Measurements from ENCODE around the gene WDR86.

Gene WDR86

GRCh38 chr7:151436446-151437158 lies 26.8 kb upstream of the WDR86 start:
- no peak overlapping the region for H3K4me3 ChIP-seq (ENCODE audit: low read depth, low read length)
- no peak for DNase-seq (ENCODE audit: low read depth)
- in situ Hi-C loops (cut with HindIII; ENCODE audit: low sequenced_read_pairs): no loop called here
- TF ChIP-seq CTCF (IDR thresholded peaks at IDR 0.05; ENCODE audit: low read depth, low read length, missing control alignments): no peak

GRCh38 chr7:151435971-151436370 lies 26.1 kb upstream of the WDR86 start:
- DNase-seq (ENCODE audit: low read depth): no peak
- in situ Hi-C loops (cut with HindIII; ENCODE audit: low sequenced_read_pairs): no loop called here
- H3K4me3 ChIP-seq (ENCODE audit: low read depth, low read length): no peak overlapping the region
- TF ChIP-seq CTCF (IDR thresholded peaks at IDR 0.05; ENCODE audit: low read depth, low read length, missing control alignments): no peak

- TF ChIP-seq CTCF (IDR thresholded peaks at IDR 0.05; ENCODE audit: low read depth, low read length, missing control alignments): no peak
Observed at GRCh38 chr7:151435103-151435916, 25.5 kb upstream of the WDR86 start.

GRCh38 chr7:151434549-151434948 lies 24.7 kb upstream of the WDR86 start:
- H3K4me3 ChIP-seq (ENCODE audit: low read depth, low read length): no peak overlapping the region
- TF ChIP-seq CTCF (IDR thresholded peaks at IDR 0.05; ENCODE audit: low read depth, low read length, missing control alignments): no peak
- DNase-seq (ENCODE audit: low read depth): no peak
- in situ Hi-C loops (cut with HindIII; ENCODE audit: low sequenced_read_pairs): no loop called here

More at GRCh38 chr7:151435103-151435916, 25.5 kb upstream of the WDR86 start:
- DNase-seq (ENCODE audit: low read depth): no peak
- in situ Hi-C loops (cut with HindIII; ENCODE audit: low sequenced_read_pairs): no loop called here
- no peak overlapping the region for H3K4me3 ChIP-seq (ENCODE audit: low read depth, low read length)

GRCh38 chr7:151433721-151434400 lies 24.0 kb upstream of the WDR86 start:
- in situ Hi-C loops (cut with HindIII; ENCODE audit: low sequenced_read_pairs): no loop called here
- TF ChIP-seq CTCF (IDR thresholded peaks at IDR 0.05; ENCODE audit: low read depth, low read length, missing control alignments): no peak
- no peak for DNase-seq (ENCODE audit: low read depth)
- H3K4me3 ChIP-seq (ENCODE audit: low read depth, low read length): no peak overlapping the region

GRCh38 chr7:151432658-151433521 lies 23.1 kb upstream of the WDR86 start:
- no peak for DNase-seq (ENCODE audit: low read depth)

More at GRCh38 chr7:151432658-151433521, 23.1 kb upstream of the WDR86 start:
- no peak overlapping the region for H3K4me3 ChIP-seq (ENCODE audit: low read depth, low read length)
- TF ChIP-seq CTCF (IDR thresholded peaks at IDR 0.05; ENCODE audit: low read depth, low read length, missing control alignments): peak; percentile 14
- in situ Hi-C loops (cut with HindIII; ENCODE audit: low sequenced_read_pairs): no loop called here

All from astrocyte of the cerebellum (primary cell).